ENCODE measurements around the gene CDH4.
A peak's percentile ranks its signal among the peaks of the same experiment; 100 is the strongest.

Gene CDH4

GRCh38 chr20:61701802-61702201 lies 449.7 kb downstream of the CDH4 start:
- DNase-seq: no peak

- no peak for DNase-seq
Observed at GRCh38 chr20:61702246-61702645, 450.2 kb downstream of the CDH4 start.

- DNase-seq: no peak
Observed at GRCh38 chr20:61704661-61705060, 452.6 kb downstream of the CDH4 start.

GRCh38 chr20:61705386-61706258 lies 453.6 kb downstream of the CDH4 start:
- DNase-seq: no peak

GRCh38 chr20:61706259-61706961 lies 454.3 kb downstream of the CDH4 start:
- DNase-seq: no peak

GRCh38 chr20:61708891-61709290 lies 456.8 kb downstream of the CDH4 start:
- DNase-seq: no peak

- DNase-seq: no peak
Observed at GRCh38 chr20:61710108-61710507, 458.0 kb downstream of the CDH4 start.

- DNase-seq: no peak
Observed at GRCh38 chr20:61712688-61713087, 460.6 kb downstream of the CDH4 start.

GRCh38 chr20:61718361-61719005 lies 466.4 kb downstream of the CDH4 start:
- no peak for DNase-seq

- peak; percentile 50 to 63 for DNase-seq
Observed at GRCh38 chr20:61719691-61720347, 467.8 kb downstream of the CDH4 start.

GRCh38 chr20:61720348-61720696 lies 468.3 kb downstream of the CDH4 start:
- DNase-seq: no peak

GRCh38 chr20:61722146-61722678 lies 470.2 kb downstream of the CDH4 start:
- no peak for DNase-seq

- DNase-seq: no peak
Observed at GRCh38 chr20:61723529-61724257, 471.6 kb downstream of the CDH4 start.

- DNase-seq: no peak
Observed at GRCh38 chr20:61724376-61724775, 472.3 kb downstream of the CDH4 start.

- no peak for DNase-seq
Observed at GRCh38 chr20:61725145-61725544, 473.1 kb downstream of the CDH4 start.

- no peak for DNase-seq
Observed at GRCh38 chr20:61725966-61726365, 473.9 kb downstream of the CDH4 start.

GRCh38 chr20:61726979-61727378 lies 474.9 kb downstream of the CDH4 start:
- no peak for DNase-seq

GRCh38 chr20:61727761-61728160 lies 475.7 kb downstream of the CDH4 start:
- no peak for DNase-seq

- DNase-seq: no peak
Observed at GRCh38 chr20:61728326-61728725, 476.3 kb downstream of the CDH4 start.

- no peak for DNase-seq
Observed at GRCh38 chr20:61728786-61729770, 477.0 kb downstream of the CDH4 start.
